K562 treated with DMSO at 1 percent for 4 hours (cell line): Measurements from ENCODE around the gene AKR1C4. TPM values are rescaled to one million over a fixed set of nuclear protein-coding genes. Genes with fewer than 3 reads are reported as not detected.

Source experiments
- total RNA-seq: library from RNA; unstranded; fragments of 300-600 nt; gene quantifications from 2 replicates; pipeline ENCODE4 v1.2.3, GENCODE V29; 2022; ENCODE audit not compliant: insufficient read depth

AKR1C4 gene
- not detected in 2 replicates for total RNA-seq

GRCh38 chr10:5196702-5197113 lies at the start of gene AKR1C4:
AKR1C4 (plus strand) TSS chr10:5196837; CDS start chr10:5196868, 31 bp downstream.

GRCh38 chr10:5184987-5185775 lies 11.5 kb upstream of the AKR1C4 start, which contains the start of gene AKR1C8:
AKR1C8 (minus strand) TSS chr10:5185150; CDS start chr10:5185104, 46 bp downstream.

Other genes with a start within 250 kb of the AKR1C4 start
- gene AKR1C1, start 233.4 kb upstream of the AKR1C4 start, total RNA-seq: 107 and 184 TPM in 2 replicates
- 44.2 and 77.4 TPM in 2 replicates for gene AKR1C2, start 193.0 kb upstream of the AKR1C4 start, total RNA-seq
- 8.1 and 29.1 TPM in 2 replicates for gene AKR1C3, start 102.4 kb upstream of the AKR1C4 start, total RNA-seq
- gene AKR1C8, start 11.7 kb upstream of the AKR1C4 start, total RNA-seq: not detected in 2 replicates
- gene UCN3, start 168.1 kb downstream of the AKR1C4 start, total RNA-seq: not detected in 2 replicates
- gene TUBAL3, start 208.0 kb downstream of the AKR1C4 start, total RNA-seq: 2.8 and 3.4 TPM in 2 replicates
- gene NET1, start 215.7 kb downstream of the AKR1C4 start, total RNA-seq: 55.2 and 58.2 TPM in 2 replicates